Measurements from ENCODE around the gene NEK2. TPM values are rescaled to one million over a fixed set of nuclear protein-coding genes. Genes with fewer than 3 reads are reported as not detected.

NEK2 gene
- total and polyA plus RNA-seq, 2 of the 13 experiments (the other 11 are each of a cell fraction or from before 2014, with no cell fraction given) = 10.9 to 40.8 TPM

GRCh38 chr1:211630236-211631081 lies 45.0 kb downstream of the NEK2 start (continued):
- TF ChIP-seq, protein P1, sequence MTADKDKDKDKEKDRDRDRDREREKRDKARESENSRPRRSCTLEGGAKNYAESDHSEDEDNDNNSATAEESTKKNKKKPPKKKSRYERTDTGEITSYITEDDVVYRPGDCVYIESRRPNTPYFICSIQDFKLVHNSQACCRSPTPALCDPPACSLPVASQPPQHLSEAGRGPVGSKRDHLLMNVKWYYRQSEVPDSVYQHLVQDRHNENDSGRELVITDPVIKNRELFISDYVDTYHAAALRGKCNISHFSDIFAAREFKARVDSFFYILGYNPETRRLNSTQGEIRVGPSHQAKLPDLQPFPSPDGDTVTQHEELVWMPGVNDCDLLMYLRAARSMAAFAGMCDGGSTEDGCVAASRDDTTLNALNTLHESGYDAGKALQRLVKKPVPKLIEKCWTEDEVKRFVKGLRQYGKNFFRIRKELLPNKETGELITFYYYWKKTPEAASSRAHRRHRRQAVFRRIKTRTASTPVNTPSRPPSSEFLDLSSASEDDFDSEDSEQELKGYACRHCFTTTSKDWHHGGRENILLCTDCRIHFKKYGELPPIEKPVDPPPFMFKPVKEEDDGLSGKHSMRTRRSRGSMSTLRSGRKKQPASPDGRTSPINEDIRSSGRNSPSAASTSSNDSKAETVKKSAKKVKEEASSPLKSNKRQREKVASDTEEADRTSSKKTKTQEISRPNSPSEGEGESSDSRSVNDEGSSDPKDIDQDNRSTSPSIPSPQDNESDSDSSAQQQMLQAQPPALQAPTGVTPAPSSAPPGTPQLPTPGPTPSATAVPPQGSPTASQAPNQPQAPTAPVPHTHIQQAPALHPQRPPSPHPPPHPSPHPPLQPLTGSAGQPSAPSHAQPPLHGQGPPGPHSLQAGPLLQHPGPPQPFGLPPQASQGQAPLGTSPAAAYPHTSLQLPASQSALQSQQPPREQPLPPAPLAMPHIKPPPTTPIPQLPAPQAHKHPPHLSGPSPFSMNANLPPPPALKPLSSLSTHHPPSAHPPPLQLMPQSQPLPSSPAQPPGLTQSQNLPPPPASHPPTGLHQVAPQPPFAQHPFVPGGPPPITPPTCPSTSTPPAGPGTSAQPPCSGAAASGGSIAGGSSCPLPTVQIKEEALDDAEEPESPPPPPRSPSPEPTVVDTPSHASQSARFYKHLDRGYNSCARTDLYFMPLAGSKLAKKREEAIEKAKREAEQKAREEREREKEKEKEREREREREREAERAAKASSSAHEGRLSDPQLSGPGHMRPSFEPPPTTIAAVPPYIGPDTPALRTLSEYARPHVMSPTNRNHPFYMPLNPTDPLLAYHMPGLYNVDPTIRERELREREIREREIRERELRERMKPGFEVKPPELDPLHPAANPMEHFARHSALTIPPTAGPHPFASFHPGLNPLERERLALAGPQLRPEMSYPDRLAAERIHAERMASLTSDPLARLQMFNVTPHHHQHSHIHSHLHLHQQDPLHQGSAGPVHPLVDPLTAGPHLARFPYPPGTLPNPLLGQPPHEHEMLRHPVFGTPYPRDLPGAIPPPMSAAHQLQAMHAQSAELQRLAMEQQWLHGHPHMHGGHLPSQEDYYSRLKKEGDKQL (CRISPR knock-in tag; IDR thresholded peaks at IDR 0.05; ENCODE audit: low read depth) = no peak
- TF ChIP-seq REL (CRISPR knock-in tag; conservative IDR thresholded peaks at IDR 0.05) = no peak
- TF ChIP-seq, protein P2, sequence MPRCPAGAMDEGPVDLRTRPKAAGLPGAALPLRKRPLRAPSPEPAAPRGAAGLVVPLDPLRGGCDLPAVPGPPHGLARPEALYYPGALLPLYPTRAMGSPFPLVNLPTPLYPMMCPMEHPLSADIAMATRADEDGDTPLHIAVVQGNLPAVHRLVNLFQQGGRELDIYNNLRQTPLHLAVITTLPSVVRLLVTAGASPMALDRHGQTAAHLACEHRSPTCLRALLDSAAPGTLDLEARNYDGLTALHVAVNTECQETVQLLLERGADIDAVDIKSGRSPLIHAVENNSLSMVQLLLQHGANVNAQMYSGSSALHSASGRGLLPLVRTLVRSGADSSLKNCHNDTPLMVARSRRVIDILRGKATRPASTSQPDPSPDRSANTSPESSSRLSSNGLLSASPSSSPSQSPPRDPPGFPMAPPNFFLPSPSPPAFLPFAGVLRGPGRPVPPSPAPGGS (CRISPR knock-in tag; IDR thresholded peaks at IDR 0.05) = no peak
- TF ChIP-seq, protein P3, sequence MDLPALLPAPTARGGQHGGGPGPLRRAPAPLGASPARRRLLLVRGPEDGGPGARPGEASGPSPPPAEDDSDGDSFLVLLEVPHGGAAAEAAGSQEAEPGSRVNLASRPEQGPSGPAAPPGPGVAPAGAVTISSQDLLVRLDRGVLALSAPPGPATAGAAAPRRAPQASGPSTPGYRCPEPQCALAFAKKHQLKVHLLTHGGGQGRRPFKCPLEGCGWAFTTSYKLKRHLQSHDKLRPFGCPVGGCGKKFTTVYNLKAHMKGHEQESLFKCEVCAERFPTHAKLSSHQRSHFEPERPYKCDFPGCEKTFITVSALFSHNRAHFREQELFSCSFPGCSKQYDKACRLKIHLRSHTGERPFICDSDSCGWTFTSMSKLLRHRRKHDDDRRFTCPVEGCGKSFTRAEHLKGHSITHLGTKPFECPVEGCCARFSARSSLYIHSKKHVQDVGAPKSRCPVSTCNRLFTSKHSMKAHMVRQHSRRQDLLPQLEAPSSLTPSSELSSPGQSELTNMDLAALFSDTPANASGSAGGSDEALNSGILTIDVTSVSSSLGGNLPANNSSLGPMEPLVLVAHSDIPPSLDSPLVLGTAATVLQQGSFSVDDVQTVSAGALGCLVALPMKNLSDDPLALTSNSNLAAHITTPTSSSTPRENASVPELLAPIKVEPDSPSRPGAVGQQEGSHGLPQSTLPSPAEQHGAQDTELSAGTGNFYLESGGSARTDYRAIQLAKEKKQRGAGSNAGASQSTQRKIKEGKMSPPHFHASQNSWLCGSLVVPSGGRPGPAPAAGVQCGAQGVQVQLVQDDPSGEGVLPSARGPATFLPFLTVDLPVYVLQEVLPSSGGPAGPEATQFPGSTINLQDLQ (CRISPR knock-in tag; IDR thresholded peaks at IDR 0.05) = no peak
- no peak for TF ChIP-seq ZNF790 (CRISPR knock-in tag; IDR thresholded peaks at IDR 0.05; ENCODE audit: borderline replicate concordance)
- TF ChIP-seq, protein P4, sequence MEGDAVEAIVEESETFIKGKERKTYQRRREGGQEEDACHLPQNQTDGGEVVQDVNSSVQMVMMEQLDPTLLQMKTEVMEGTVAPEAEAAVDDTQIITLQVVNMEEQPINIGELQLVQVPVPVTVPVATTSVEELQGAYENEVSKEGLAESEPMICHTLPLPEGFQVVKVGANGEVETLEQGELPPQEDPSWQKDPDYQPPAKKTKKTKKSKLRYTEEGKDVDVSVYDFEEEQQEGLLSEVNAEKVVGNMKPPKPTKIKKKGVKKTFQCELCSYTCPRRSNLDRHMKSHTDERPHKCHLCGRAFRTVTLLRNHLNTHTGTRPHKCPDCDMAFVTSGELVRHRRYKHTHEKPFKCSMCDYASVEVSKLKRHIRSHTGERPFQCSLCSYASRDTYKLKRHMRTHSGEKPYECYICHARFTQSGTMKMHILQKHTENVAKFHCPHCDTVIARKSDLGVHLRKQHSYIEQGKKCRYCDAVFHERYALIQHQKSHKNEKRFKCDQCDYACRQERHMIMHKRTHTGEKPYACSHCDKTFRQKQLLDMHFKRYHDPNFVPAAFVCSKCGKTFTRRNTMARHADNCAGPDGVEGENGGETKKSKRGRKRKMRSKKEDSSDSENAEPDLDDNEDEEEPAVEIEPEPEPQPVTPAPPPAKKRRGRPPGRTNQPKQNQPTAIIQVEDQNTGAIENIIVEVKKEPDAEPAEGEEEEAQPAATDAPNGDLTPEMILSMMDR (CRISPR knock-in tag; IDR thresholded peaks at IDR 0.05) = peak; percentile 70
- TF ChIP-seq, protein P5, sequence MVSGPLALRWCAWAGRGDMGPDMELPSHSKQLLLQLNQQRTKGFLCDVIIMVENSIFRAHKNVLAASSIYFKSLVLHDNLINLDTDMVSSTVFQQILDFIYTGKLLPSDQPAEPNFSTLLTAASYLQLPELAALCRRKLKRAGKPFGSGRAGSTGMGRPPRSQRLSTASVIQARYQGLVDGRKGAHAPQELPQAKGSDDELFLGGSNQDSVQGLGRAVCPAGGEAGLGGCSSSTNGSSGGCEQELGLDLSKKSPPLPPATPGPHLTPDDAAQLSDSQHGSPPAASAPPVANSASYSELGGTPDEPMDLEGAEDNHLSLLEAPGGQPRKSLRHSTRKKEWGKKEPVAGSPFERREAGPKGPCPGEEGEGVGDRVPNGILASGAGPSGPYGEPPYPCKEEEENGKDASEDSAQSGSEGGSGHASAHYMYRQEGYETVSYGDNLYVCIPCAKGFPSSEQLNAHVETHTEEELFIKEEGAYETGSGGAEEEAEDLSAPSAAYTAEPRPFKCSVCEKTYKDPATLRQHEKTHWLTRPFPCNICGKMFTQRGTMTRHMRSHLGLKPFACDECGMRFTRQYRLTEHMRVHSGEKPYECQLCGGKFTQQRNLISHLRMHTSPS (CRISPR knock-in tag; IDR thresholded peaks at IDR 0.05; ENCODE audit: low read depth) = peak; percentile 56; the same call in 1 of the 2 replicates
- TF ChIP-seq EP300 (IDR thresholded peaks at IDR 0.05; ENCODE audit: low read depth in 2 of 2, low read length in 2 of 2) = no peak
- TF ChIP-seq EP300 (CRISPR knock-in tag; IDR thresholded peaks at IDR 0.05; ENCODE audit: borderline replicate concordance) = no peak
- no peak for TF ChIP-seq ZNF660 (CRISPR knock-in tag; IDR thresholded peaks at IDR 0.05; ENCODE audit: borderline replicate concordance, low read depth)
- TF ChIP-seq, protein P6, sequence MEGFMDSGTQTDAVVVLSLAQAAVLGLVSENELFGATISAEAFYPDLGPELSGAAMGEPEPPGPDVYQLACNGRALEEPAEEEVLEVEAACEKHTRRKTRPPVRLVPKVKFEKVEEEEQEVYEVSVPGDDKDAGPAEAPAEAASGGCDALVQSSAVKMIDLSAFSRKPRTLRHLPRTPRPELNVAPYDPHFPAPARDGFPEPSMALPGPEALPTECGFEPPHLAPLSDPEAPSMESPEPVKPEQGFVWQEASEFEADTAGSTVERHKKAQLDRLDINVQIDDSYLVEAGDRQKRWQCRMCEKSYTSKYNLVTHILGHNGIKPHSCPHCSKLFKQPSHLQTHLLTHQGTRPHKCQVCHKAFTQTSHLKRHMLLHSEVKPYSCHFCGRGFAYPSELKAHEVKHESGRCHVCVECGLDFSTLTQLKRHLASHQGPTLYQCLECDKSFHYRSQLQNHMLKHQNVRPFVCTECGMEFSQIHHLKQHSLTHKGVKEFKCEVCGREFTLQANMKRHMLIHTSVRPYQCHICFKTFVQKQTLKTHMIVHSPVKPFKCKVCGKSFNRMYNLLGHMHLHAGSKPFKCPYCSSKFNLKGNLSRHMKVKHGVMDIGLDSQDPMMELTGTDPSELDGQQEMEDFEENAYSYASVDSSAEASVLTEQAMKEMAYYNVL (CRISPR knock-in tag; IDR thresholded peaks at IDR 0.05; ENCODE audit: borderline replicate concordance) = no peak

Data from HepG2 (cell line).